Breast epithelium (tissue), 3 donors: Measurements from ENCODE around the gene CDH23.

Source experiments
- CTCF ChIP-seq, 3 donors: fragments of 450-650 bp; IDR thresholded peaks; one replicate each; pipeline ENCODE4 v1.5.1; 2016 to 2017; ENCODE audit warnings: antibody characterized with exemption in 3 of 3, mild to moderate bottlenecking in 3 of 3, moderate library complexity in 3 of 3
- POLR2A ChIP-seq: fragments of 450-650 bp; IDR thresholded peaks from one replicate; pipeline ENCODE4 v1.6.1; 2016; ENCODE audit warnings: antibody characterized with exemption, mild to moderate bottlenecking, moderate library complexity

GRCh38 chr10:71632200-71632820 lies 235.6 kb downstream of the CDH23 start:
- no peak for TF ChIP-seq CTCF (IDR thresholded peaks at IDR 0.05)
- TF ChIP-seq POLR2A = no peak
